Type B pancreatic cell (in vitro differentiated cells): ENCODE measurements around the gene RAP1B. TPM values are rescaled to one million over a fixed set of nuclear protein-coding genes. Genes with fewer than 3 reads are reported as not detected.

Experiments used
- DNase-seq: peaks from one replicate; pipeline ENCODE4 v3.0.0; 2021; ENCODE audit warnings: mixed read lengths; ENCODE audit not compliant: unreplicated experiment; ENCODE audit errors: extremely low spot score
- H3K27ac Mint-ChIP-seq: 2 replicates; pipeline ENCODE4 v1.8.0; 2021; ENCODE audit warnings: mild to moderate bottlenecking, mixed read lengths
- H3K27me3 Mint-ChIP-seq: 2 replicates; pipeline ENCODE4 v1.8.0; 2021; ENCODE audit warnings: mixed read lengths
- H3K36me3 Mint-ChIP-seq: 2 replicates; pipeline ENCODE4 v1.8.0; 2021; ENCODE audit warnings: mixed read lengths
- H3K4me1 Mint-ChIP-seq: one replicate; pipeline ENCODE4 v1.8.0; 2021; ENCODE audit warnings: mixed read lengths; ENCODE audit not compliant: unreplicated experiment
- H3K4me3 Mint-ChIP-seq: 2 replicates; pipeline ENCODE4 v1.8.0; 2021; ENCODE audit warnings: mild to moderate bottlenecking, mixed read lengths
- H3K9me3 Mint-ChIP-seq: 2 replicates; pipeline ENCODE4 v1.8.0; 2021; ENCODE audit warnings: mixed read lengths
- CTCF ChIP-seq: fragments of 200-600 bp; sonication (generic); conservative IDR thresholded peaks from 2 replicates; pipeline ENCODE4 v1.5.0; 2021; ENCODE audit warnings: antibody characterized with exemption, mild to moderate bottlenecking
- total RNA-seq: library from RNA; stranded (reverse); gene quantifications from 2 replicates; pipeline ENCODE4 v1.2.1, GENCODE V29; 2021; ENCODE audit warnings: low replicate concordance

The RAP1B gene
- total RNA-seq, 1 donor from 2014 or later: 110 TPM

DNA sequence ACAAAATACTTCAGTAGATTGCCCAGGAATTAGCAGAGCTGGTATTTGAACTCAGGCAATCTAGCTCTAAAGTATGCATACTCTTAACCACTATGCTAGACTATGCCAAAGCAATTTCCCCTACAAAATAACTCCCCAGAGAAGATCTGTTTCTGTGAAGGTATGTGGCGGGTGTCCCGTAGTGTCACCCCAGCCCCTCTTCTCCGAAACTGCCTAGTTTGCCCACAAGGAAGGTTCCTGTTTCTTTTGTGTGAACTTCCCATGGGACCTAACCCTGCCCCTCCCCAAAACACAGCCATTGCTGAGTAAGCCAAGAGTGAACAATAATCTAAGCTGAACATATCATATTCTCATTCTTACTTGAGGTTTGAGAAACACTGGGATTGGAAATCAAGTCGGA lies 15.5 kb upstream of the RAP1B start:
- H3K27ac Mint-ChIP-seq: no peak overlapping the region

DNA sequence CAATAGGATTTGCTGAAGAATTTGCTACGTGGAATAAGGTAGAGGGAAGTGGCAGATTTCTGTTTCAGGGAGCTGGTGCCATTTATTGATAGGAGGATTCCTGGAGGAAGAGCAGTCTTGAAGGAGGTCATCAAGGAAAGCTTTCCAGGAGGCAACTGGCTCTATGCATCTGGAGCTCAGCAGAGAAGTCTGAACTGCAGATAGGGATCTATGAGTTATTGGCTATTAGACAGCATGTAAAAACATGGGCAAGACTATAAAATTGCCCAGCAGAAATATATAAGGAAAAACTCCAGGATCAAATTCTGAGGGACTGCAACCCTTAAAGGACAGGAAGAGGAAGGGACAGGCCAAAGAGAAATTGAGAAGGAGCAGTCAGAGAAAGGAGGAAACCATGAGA lies 8.9 kb upstream of the RAP1B start:
- TF ChIP-seq CTCF: no peak
- Mint-ChIP-seq H3K4me3 (no peak overlapping the region), H3K4me1 (no peaks in the 10 kb centered on the region), H3K27me3 (no peaks in the 10 kb centered on the region), H3K9me3 (no peaks in the 10 kb centered on the region), H3K36me3 (no peaks in the 10 kb centered on the region), H3K27ac (no peak overlapping the region)
- DNase-seq: no peak

More for the DNA sequence above, 15.5 kb upstream of the RAP1B start:
- Mint-ChIP-seq H3K36me3 (no peaks in the 10 kb centered on the region), H3K4me1 (no peaks in the 10 kb centered on the region), H3K9me3 (no peaks in the 10 kb centered on the region), H3K27me3 (no peaks in the 10 kb centered on the region), H3K4me3 (no peak overlapping the region)
- no peak for TF ChIP-seq CTCF
- DNase-seq: no peak

DNA sequence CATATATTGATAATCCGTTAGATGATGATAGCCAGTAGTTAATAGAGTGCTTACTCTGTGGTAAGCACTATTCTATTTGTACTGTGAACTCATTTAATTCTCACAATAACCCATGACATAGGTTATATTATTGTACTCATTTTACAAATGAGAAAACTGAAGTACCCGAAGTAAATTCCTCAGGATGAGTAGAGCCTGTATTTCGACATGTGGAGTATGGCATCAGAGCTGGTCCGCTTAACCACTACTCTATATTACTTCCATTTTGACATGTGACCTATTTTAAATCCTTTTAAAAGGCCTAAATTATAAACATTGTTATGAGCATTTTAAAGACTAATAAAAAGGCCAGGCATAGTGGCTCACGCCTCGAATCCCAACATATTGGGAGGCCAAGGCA lies 8.0 kb upstream of the RAP1B start:
- Mint-ChIP-seq H3K27me3 (no peaks in the 10 kb centered on the region), H3K36me3 (no peaks in the 10 kb centered on the region)

GRCh38 chr12:68608191-68608590 lies 2.5 kb upstream of the RAP1B start:
- no peak for TF ChIP-seq CTCF
- peaks cover 4% of the 10 kb centered on the region for H3K9me3 Mint-ChIP-seq
- H3K27ac Mint-ChIP-seq: peak overlapping the region; percentile 63
- peaks cover 25% of the 10 kb centered on the region for H3K4me1 Mint-ChIP-seq
- H3K27me3 Mint-ChIP-seq: no peaks in the 10 kb centered on the region
- H3K36me3 Mint-ChIP-seq: peaks cover 4% of the 10 kb centered on the region
- no peak for DNase-seq
- H3K4me3 Mint-ChIP-seq: peak overlapping the region; percentile 56

More for the DNA sequence above, 8.0 kb upstream of the RAP1B start:
- Mint-ChIP-seq H3K4me3 (no peak overlapping the region), H3K27ac (no peak overlapping the region), H3K4me1 (peaks cover 2% of the 10 kb centered on the region), H3K9me3 (no peaks in the 10 kb centered on the region)
- DNase-seq: no peak
- TF ChIP-seq CTCF: no peak

- H3K4me1 Mint-ChIP-seq: peaks cover 41% of the 10 kb centered on the region
- no peaks in the 10 kb centered on the region for H3K27me3 Mint-ChIP-seq
- H3K27ac Mint-ChIP-seq: peak overlapping the region; percentile 98
- peaks cover 4% of the 10 kb centered on the region for H3K9me3 Mint-ChIP-seq
- no peak for TF ChIP-seq CTCF
- peak overlapping the region; percentile 94 for H3K4me3 Mint-ChIP-seq
- DNase-seq: no peak
- H3K36me3 Mint-ChIP-seq: peaks cover 14% of the 10 kb centered on the region
These were observed 715 bp upstream of the RAP1B start for GRCh38 chr12:68609998-68610369.
